ENCODE results near the gene SLC12A5.
"Not testable (repeated sequence)": the region's sequence is repeated elsewhere in the genome, so short reads cannot be mapped to it uniquely, and the experiment has no call there.

SLC12A5 gene

GRCh38 chr20:46028772-46029371 is at the start of gene SLC12A5:
SLC12A5 (plus strand) TSS chr20:46029215; CDS start chr20:46029345, 130 bp downstream.
- Mint-ChIP-seq H3K9me3 (no peaks in the 10 kb centered on the region), H3K27me3 (peaks cover 85% of the 10 kb centered on the region), H3K4me1 (ENCODE audit: low read depth) (no peaks in the 10 kb centered on the region), H3K36me3 (ENCODE audit: low read depth) (no peaks in the 10 kb centered on the region), H3K27ac (no peak within 1 kb of the TSS), H3K4me3 (no peak within 1 kb of the TSS)
- DNase-seq, result no peak

DNA sequence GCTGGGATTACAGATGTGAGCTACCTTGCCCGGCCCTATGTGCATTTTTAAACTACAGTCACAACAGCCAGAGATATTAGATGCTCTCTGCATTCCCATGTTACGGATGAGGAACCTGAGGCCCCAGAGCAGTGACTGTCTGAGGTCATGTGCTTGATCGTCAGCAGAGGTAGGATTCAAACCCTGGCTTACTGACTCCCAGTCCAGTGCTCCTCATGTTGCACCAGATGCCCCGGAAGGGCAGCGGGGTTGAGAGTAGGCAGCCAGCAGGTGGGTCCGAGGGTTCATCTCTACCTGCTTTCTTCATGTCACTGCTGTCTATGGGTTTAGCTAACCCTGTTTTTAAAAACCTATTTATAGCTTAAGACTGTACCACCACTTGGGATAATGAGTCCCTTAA is 47.8 kb upstream of the SLC12A5 start:
- Mint-ChIP-seq H3K4me3 (no peak overlapping the region), H3K36me3 (ENCODE audit: low read depth) (no peaks in the 10 kb centered on the region), H3K4me1 (ENCODE audit: low read depth) (peaks cover 3% of the 10 kb centered on the region), H3K27me3 (peaks cover 2% of the 10 kb centered on the region), H3K9me3 (no peaks in the 10 kb centered on the region), H3K27ac (no peak overlapping the region)
- no peak for DNase-seq

DNA sequence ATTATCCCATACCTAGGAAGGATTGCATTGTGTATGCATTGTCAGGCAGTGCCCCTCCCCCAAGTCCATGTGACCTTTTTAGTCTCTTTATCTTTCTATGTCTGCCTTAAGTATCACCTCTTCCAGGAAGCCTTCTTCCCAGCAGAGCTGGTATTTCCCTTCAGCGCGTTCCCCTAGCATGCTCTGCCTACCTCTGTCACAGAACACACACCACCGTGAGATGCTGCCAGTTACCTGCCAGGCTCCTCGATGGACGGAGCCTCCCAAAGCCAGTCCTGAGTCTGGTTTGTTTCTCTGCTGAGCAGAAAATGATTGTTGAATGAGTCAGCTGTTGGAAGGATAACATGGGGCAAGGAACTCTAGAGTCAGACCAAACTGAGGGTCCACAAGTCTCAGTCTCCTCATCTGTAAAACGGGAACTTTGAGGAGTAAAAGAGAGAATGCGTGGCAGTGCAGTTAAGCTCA is 45.7 kb upstream of the SLC12A5 start:
- Mint-ChIP-seq H3K4me1 (ENCODE audit: low read depth) (peaks cover 5% of the 10 kb centered on the region), H3K36me3 (ENCODE audit: low read depth) (no peaks in the 10 kb centered on the region), H3K4me3 (no peak overlapping the region), H3K27me3 (peaks cover 2% of the 10 kb centered on the region), H3K27ac (peak overlapping the region; percentile 17), H3K9me3 (no peaks in the 10 kb centered on the region)
- DNase-seq, result no peak

DNA sequence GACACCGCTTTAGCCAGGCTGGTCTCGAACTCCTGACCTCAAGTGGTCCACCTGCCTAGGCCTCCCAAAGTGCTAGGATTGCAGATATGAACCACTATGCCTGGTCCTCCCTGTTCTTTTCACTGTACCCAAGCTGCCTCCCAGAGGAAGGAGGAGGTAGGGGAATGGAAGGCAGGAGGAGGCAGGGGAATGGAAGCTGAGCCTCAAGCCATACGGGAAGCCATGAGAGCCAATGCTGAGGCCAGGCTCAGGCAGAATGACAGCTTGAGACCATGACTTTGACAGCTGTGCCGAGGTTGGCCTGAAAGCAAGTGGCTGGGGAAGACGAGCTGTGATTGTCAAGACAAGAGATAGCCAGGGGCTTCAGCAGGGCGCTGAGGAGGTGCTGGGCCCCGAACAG is 43.4 kb upstream of the SLC12A5 start:
- Mint-ChIP-seq H3K9me3 (no peaks in the 10 kb centered on the region), H3K27ac (no peak overlapping the region), H3K4me3 (no peak overlapping the region), H3K4me1 (ENCODE audit: low read depth) (peaks cover 5% of the 10 kb centered on the region), H3K27me3 (peaks cover 7% of the 10 kb centered on the region), H3K36me3 (ENCODE audit: low read depth) (no peaks in the 10 kb centered on the region)
- no peak for DNase-seq

DNA sequence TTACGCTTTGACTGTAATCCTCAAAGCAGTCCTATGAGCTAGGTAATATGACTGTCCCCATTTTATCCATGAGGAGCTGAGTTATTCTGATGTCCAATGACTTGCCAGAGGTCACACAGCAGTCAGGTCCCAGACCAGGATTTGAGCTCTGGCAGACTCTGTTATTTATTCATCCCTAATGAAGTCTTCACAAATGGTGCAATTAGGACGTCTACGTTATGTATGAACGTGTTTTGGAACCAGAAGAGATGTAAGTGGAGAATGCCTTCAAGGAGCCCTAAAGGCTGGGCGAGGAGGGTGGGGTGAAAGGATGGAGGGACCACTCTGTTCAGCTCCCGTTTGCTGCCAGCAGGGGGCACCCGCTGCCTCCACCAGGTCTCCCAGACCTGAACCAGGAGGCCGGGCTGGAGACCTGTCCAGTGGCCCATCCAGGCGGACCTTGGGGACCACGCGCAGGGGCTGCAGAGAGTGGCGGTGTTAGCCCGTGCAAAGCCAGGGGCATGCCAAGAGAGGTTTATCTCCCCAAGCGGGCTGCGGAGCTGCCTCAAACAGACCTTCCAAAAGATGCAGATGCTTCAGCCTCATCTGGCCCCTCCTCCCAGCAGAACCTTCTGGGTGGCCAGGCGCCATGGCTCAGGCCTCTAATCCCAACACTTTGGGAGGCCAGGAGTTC is 41.8 kb upstream of the SLC12A5 start:
- Mint-ChIP-seq H3K27ac (no peak overlapping the region), H3K4me3 (no peak overlapping the region), H3K9me3 (no peaks in the 10 kb centered on the region), H3K36me3 (ENCODE audit: low read depth) (no peaks in the 10 kb centered on the region), H3K27me3 (peaks cover 7% of the 10 kb centered on the region), H3K4me1 (ENCODE audit: low read depth) (peaks cover 5% of the 10 kb centered on the region)
- peak; percentile 87 for DNase-seq

DNA sequence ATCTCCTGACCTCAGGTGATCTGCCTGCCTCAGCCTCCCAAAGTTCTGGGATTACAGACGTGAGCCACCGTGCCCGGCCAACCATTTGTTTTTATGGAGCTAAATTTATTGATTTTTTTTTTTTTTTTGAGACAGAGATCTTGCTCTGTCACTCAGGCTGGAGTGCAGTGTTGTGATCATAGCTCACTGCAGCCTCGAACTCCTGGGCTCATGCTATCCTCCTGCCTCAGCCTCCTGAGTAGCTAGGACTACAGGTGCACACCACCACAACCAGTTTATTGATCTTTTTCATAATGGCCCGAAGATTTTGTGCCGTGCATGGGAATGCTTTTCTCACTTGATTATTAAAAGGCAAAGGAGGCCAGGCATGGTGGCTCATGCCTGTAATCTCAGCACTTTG is 40.2 kb upstream of the SLC12A5 start:
- not testable (repeated sequence) for H3K4me3 Mint-ChIP-seq; H3K27ac Mint-ChIP-seq; H3K36me3 Mint-ChIP-seq (ENCODE audit: low read depth); H3K9me3 Mint-ChIP-seq; DNase-seq; H3K27me3 Mint-ChIP-seq; H3K4me1 Mint-ChIP-seq (ENCODE audit: low read depth)

GRCh38 chr20:45991616-45992015 is 37.4 kb upstream of the SLC12A5 start:
- DNase-seq, result no peak
- Mint-ChIP-seq H3K36me3 (ENCODE audit: low read depth) (no peaks in the 10 kb centered on the region), H3K27ac (no peak overlapping the region), H3K9me3 (no peaks in the 10 kb centered on the region), H3K27me3 (peaks cover 4% of the 10 kb centered on the region), H3K4me3 (no peak overlapping the region), H3K4me1 (ENCODE audit: low read depth) (peaks cover 8% of the 10 kb centered on the region)

GRCh38 chr20:45993197-45993951 is 35.6 kb upstream of the SLC12A5 start:
- Mint-ChIP-seq H3K36me3 (ENCODE audit: low read depth) (no peaks in the 10 kb centered on the region), H3K4me1 (ENCODE audit: low read depth) (peaks cover 21% of the 10 kb centered on the region), H3K27me3 (peaks cover 4% of the 10 kb centered on the region), H3K27ac (no peak overlapping the region), H3K9me3 (no peaks in the 10 kb centered on the region), H3K4me3 (no peak overlapping the region)
- no peak for DNase-seq

DNA sequence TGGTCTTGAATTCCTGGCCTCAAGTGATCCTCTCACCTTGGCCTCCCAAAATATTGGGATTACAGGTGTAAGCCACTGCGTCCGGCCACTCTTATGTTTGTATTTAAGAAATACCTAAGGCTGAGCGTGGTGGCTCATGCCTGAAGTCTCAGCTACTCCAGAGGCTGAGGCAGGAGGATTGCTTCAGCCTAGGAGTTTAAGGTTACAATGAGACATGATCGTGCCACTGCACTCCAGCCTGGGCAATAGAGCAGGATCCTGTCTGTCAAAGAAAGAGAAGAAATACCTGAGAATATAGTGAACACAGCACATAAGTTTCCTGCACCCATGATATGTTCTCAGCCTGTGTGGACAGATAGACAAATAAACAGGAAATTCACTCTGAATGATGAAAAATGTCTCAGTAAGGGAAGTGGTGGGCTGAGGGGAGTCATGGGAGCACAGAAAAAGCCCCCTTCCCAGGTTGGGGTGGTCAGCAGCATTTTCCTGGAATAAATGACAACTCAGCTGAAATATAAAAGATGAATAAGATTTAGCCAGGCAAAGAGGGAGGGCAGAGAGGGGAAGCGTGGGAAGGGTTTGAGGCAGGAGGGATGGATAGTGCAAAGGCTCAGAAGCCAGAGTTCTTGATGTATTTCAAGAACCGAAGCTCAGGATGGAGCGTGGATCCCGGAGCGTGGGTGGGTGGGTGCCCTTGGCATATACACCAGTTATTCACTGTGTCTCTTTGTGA is 34.1 kb upstream of the SLC12A5 start:
- no peak overlapping the region for H3K27ac Mint-ChIP-seq
- H3K4me1 Mint-ChIP-seq (ENCODE audit: low read depth), result peaks cover 36% of the 10 kb centered on the region
- no peak overlapping the region for H3K4me3 Mint-ChIP-seq
- no peaks in the 10 kb centered on the region for H3K36me3 Mint-ChIP-seq (ENCODE audit: low read depth)
- H3K27me3 Mint-ChIP-seq, result no peaks in the 10 kb centered on the region
- H3K9me3 Mint-ChIP-seq, result no peaks in the 10 kb centered on the region
- no peak for DNase-seq

DNA sequence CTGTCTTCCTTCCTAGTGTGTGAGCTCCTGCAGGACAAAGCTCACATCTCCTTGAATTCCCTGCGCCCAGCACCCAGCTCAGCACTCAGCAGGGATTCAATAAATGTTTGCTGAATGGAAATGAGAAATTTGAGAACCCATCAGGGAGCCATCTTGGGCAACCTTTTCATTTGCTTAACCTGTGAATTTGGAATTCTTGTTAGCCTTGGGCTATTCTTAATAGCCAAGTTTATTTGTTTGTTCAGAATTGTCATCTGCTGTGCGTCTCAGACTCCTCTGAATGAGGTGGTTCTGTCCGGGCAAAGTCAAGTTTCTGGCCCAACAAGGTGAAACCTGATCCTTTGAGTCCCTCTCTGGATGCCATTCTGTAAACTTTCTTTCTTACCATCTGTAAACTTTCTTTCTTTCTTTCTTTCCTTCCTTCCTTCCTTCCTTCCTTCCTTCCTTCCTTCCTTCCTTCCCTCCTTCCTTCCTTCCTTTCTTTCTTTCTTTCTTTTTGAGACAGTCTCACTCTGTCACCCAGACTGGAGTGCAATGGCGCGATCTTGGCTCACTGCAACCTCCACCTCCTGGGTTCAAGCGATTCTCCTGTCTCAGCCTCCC is 33.4 kb upstream of the SLC12A5 start:
- not testable (repeated sequence) for H3K27ac Mint-ChIP-seq; H3K9me3 Mint-ChIP-seq; H3K36me3 Mint-ChIP-seq (ENCODE audit: low read depth); DNase-seq; H3K4me3 Mint-ChIP-seq; H3K27me3 Mint-ChIP-seq
- peaks cover 42% of the 10 kb centered on the region for H3K4me1 Mint-ChIP-seq (ENCODE audit: low read depth)

- no peaks in the 10 kb centered on the region for H3K27me3 Mint-ChIP-seq
- no peaks in the 10 kb centered on the region for H3K36me3 Mint-ChIP-seq (ENCODE audit: low read depth)
- peaks cover 55% of the 10 kb centered on the region for H3K4me1 Mint-ChIP-seq (ENCODE audit: low read depth)
- H3K27ac Mint-ChIP-seq, result no peak overlapping the region
- no peak for DNase-seq
- H3K4me3 Mint-ChIP-seq, result no peak overlapping the region
- no peaks in the 10 kb centered on the region for H3K9me3 Mint-ChIP-seq
Observed at GRCh38 chr20:45997187-45997586, 31.8 kb upstream of the SLC12A5 start.

DNA sequence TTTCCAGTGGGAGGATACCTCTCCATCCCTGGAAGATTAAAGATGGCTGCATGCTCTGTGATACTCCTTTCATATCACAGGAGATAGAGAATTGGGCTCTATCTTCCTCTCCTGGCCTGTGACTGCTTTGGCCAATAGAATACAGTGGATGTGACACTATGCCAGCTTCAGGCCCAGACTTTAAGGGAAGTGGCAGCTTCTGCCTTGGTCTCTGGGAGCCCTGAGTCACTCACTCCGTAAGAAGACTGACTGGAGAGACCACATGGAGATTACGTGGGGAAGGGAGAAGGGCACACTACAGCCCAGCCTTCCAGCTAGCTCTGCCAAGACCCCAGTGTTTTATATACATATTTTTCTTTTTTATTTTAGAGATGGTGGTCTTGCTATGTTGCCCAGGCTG is 30.7 kb upstream of the SLC12A5 start:
- H3K27me3 Mint-ChIP-seq, result no peaks in the 10 kb centered on the region
- DNase-seq, result no peak
- H3K27ac Mint-ChIP-seq, result peak overlapping the region; percentile 56
- H3K9me3 Mint-ChIP-seq, result no peaks in the 10 kb centered on the region
- no peak overlapping the region for H3K4me3 Mint-ChIP-seq
- peaks cover 55% of the 10 kb centered on the region for H3K4me1 Mint-ChIP-seq (ENCODE audit: low read depth)
- H3K36me3 Mint-ChIP-seq (ENCODE audit: low read depth), result no peaks in the 10 kb centered on the region

- peak overlapping the region; percentile 5 for H3K27ac Mint-ChIP-seq
- no peak overlapping the region for H3K4me3 Mint-ChIP-seq
- DNase-seq, result peak; percentile 40
Observed at GRCh38 chr20:45998761-45999160, 30.3 kb upstream of the SLC12A5 start.

GRCh38 chr20:45999557-46000261 is 29.3 kb upstream of the SLC12A5 start:
- Mint-ChIP-seq H3K4me1 (ENCODE audit: low read depth) (peaks cover 65% of the 10 kb centered on the region), H3K27me3 (no peaks in the 10 kb centered on the region), H3K36me3 (ENCODE audit: low read depth) (no peaks in the 10 kb centered on the region), H3K9me3 (no peaks in the 10 kb centered on the region), H3K27ac (no peak overlapping the region), H3K4me3 (no peak overlapping the region)
- no peak for DNase-seq

More at GRCh38 chr20:45998761-45999160, 30.3 kb upstream of the SLC12A5 start:
- H3K36me3 Mint-ChIP-seq (ENCODE audit: low read depth), result no peaks in the 10 kb centered on the region
- H3K9me3 Mint-ChIP-seq, result no peaks in the 10 kb centered on the region
- H3K4me1 Mint-ChIP-seq (ENCODE audit: low read depth), result peaks cover 58% of the 10 kb centered on the region
- H3K27me3 Mint-ChIP-seq, result no peaks in the 10 kb centered on the region
